B cell (primary cell): ENCODE measurements around the gene TMEM273.

ENCODE experiments used
- EZH2 ChIP-seq: IDR thresholded peaks from 2 replicates; pipeline ENCODE4 v1.6.1; 2012; ENCODE audit warnings: borderline replicate concordance, low read depth, mild to moderate bottlenecking, moderate library complexity, low read length; ENCODE audit not compliant: insufficient read depth, poor library complexity, severe bottlenecking
- TF ChIP-seq, protein P1 (sequence below): fragments of 200-600 bp; IDR thresholded peaks from one replicate; pipeline ENCODE4 v1.8.0; 2022; ENCODE audit warnings: antibody characterized with exemption, mild to moderate bottlenecking

DNA sequence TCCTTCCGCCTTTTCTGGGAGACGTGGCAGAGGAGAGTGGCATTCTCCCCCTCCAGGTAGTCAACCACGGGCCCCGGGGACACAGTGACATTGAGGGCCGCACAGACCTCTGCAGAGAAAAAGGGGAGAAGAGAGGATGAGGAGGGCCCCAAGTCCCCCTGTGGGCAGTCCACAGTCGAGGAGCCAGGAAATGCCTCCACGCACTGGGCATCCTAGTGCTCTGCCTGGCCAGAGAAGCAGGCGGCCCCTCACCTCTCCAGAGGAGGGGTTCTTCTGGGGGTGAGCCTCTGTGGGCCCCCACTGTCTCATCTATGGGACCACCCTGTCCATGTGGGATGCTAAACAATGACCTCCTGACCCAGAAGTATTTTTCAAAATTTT, 80.3 kb downstream of the TMEM273 start:
- TF ChIP-seq, protein P1, sequence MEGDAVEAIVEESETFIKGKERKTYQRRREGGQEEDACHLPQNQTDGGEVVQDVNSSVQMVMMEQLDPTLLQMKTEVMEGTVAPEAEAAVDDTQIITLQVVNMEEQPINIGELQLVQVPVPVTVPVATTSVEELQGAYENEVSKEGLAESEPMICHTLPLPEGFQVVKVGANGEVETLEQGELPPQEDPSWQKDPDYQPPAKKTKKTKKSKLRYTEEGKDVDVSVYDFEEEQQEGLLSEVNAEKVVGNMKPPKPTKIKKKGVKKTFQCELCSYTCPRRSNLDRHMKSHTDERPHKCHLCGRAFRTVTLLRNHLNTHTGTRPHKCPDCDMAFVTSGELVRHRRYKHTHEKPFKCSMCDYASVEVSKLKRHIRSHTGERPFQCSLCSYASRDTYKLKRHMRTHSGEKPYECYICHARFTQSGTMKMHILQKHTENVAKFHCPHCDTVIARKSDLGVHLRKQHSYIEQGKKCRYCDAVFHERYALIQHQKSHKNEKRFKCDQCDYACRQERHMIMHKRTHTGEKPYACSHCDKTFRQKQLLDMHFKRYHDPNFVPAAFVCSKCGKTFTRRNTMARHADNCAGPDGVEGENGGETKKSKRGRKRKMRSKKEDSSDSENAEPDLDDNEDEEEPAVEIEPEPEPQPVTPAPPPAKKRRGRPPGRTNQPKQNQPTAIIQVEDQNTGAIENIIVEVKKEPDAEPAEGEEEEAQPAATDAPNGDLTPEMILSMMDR, result no peak
- TF ChIP-seq EZH2, result no peak
